Kidney epithelial cell (primary cell): ENCODE measurements around the gene CACNA1D. TPM values are rescaled to one million over a fixed set of nuclear protein-coding genes. Genes with fewer than 3 reads are reported as not detected.

ENCODE experiments used
- DNase-seq: peaks from one replicate; pipeline ENCODE4 v3.0.0-alpha.2; 2010; ENCODE audit warnings: low read depth
- H3K27me3 ChIP-seq: 2 replicates; pipeline ENCODE4 v1.6.0; 2011; ENCODE audit warnings: low read length; ENCODE audit not compliant: control insufficient read depth, insufficient read depth
- H3K36me3 ChIP-seq: 2 replicates; pipeline ENCODE4 v1.5.1; 2011; ENCODE audit warnings: low read length; ENCODE audit not compliant: control insufficient read depth, insufficient read depth
- H3K4me3 ChIP-seq: 2 replicates; pipeline ENCODE4 v1.5.1; 2011; ENCODE audit warnings: low read depth, mild to moderate bottlenecking, control low read depth, low read length
- CTCF ChIP-seq: IDR thresholded peaks from 2 replicates; pipeline ENCODE4 v1.5.1; 2011; ENCODE audit warnings: mild to moderate bottlenecking, moderate library complexity, low read length, control low read depth, inconsistent platforms; ENCODE audit not compliant: insufficient read depth, poor library complexity, severe bottlenecking
- total RNA-seq: library from RNA; depleted of rRNA; stranded (reverse); fragments of >200 nt; gene quantifications from 2 replicates; pipeline ENCODE4 v1.2.3, GENCODE V29; 2015

Gene CACNA1D
- total RNA-seq, 1 donor from 2014 or later = 0.21 TPM

- H3K4me3 ChIP-seq = no peak overlapping the region
- no peak for TF ChIP-seq CTCF
- no peaks in the 10 kb centered on the region for H3K27me3 ChIP-seq
- H3K36me3 ChIP-seq = no peaks in the 10 kb centered on the region
- no peak for DNase-seq
These were observed 363.8 kb downstream of the CACNA1D start for GRCh38 chr3:53858096-53858741.

DNA sequence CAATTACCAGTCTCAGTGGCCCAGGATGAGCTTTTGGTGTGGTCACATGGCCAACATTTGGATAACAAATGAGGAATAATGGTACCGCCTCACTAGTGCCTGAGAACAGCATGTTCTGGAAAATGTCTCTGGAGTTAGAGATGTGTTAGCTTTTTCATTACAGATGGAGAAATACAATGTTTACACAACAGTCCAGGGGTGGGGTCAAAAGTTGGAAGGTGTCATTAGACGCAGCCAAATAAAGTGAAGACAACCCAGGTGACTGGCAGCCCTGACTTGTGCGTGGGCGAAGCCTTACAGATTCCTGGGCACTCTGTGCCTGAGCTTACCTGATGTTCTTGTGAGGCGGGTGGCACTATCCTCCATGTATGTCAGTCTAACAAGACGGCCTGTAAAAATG lies 364.8 kb downstream of the CACNA1D start:
- no peaks in the 10 kb centered on the region for H3K27me3 ChIP-seq
- DNase-seq = no peak
- no peak overlapping the region for H3K4me3 ChIP-seq
- H3K36me3 ChIP-seq = no peaks in the 10 kb centered on the region
- no peak for TF ChIP-seq CTCF

DNA sequence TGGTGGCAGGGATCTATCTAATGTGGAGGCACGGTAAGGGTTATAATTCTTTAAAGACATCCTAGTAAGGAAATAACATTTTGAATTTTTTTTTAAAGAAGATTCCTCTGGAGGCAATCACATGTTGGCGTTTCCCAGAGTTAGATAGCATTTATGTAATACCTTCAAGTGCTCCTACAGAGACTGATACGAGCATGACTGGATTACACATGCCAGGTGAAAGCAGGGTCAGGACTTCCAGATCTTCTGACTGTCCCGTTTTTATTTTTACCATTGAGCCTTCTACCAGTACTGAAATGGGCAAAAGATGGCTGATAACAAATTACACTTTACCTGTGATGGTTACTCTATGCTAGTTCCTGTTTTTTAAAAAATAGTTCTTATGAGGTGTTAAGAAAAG lies 365.8 kb downstream of the CACNA1D start:
- H3K4me3 ChIP-seq = no peak overlapping the region
- no peak for DNase-seq

GRCh38 chr3:53862241-53862640 lies 367.8 kb downstream of the CACNA1D start:
- no peak for TF ChIP-seq CTCF
- Histone ChIP-seq H3K27me3 (no peaks in the 10 kb centered on the region), H3K36me3 (no peaks in the 10 kb centered on the region), H3K4me3 (no peak overlapping the region)
- DNase-seq = no peak

More for the DNA sequence above, 365.8 kb downstream of the CACNA1D start:
- TF ChIP-seq CTCF = no peak
- no peaks in the 10 kb centered on the region for H3K27me3 ChIP-seq
- no peaks in the 10 kb centered on the region for H3K36me3 ChIP-seq

DNA sequence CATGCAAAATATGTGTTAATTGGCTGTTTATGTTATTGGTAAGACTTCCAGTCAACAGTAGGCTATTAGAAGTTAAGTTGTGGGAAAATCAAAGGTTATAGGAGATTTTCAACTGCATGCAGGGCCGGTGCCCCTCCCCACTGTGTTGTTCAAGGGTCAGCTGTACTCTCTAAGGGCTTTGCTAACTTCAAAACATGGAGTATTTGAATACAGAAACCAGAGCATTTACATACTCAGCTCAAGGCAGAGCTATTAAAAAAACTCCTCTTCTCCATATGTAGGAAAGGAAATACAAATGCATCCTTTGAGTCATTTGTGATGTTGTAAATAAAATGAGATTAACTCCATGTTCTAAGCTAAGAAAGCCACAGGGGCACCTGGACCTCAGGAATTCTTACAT lies 368.7 kb downstream of the CACNA1D start:
- Histone ChIP-seq H3K4me3 (no peak overlapping the region), H3K36me3 (no peaks in the 10 kb centered on the region), H3K27me3 (no peaks in the 10 kb centered on the region)
- no peak for TF ChIP-seq CTCF
- DNase-seq = no peak

Other genes starting within 250 kb of the CACNA1D start
- 368 and 373 TPM in 2 replicates for gene TKT, start 238.6 kb upstream of the CACNA1D start, total RNA-seq
- 15.6 and 21.0 TPM in 2 replicates for gene DCP1A, start 147.1 kb upstream of the CACNA1D start, total RNA-seq